22Rv1 (cell line): Measurements from ENCODE around the gene KHDRBS2.

Source experiments
- CTCF ChIP-seq: fragments of 450-650 bp; IDR thresholded peaks from 2 replicates; pipeline ENCODE4 v1.5.1; 2017; ENCODE audit warnings: mild to moderate bottlenecking
- ZFX ChIP-seq: fragments of 450-650 bp; IDR thresholded peaks from 2 replicates; pipeline ENCODE4 v1.6.1; 2017; ENCODE audit warnings: antibody characterized with exemption, borderline replicate concordance

DNA sequence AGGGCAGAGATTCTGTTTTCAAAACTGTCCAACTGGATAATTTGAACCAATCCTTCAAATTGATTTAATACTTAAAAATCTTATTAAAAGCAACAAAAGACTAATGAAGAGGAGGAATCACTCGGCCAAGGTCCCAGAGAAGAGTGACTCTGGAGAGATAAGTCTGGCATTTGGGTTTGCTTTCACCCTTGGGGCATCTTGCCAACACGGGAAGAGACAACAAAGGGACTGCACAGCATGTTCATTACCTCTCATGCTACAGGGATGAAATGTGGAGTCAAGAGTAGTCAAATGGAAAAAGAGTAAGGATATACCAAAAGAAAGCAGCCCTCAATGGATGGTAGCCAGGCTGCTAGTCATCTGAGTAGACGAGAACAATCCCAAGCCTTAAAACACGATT, 68.2 kb downstream of the KHDRBS2 start:
- TF ChIP-seq CTCF = no peak
- TF ChIP-seq ZFX = no peak
